Panc1 (cell line): ENCODE measurements around the gene CCR1.

ENCODE experiments used
- POLR2AphosphoS5 ChIP-seq: IDR thresholded peaks from 2 replicates; pipeline ENCODE4 v1.6.1; 2012; ENCODE audit warnings: mild to moderate bottlenecking, low read depth, low read length, moderate library complexity
- TCF7L2 ChIP-seq: IDR thresholded peaks from 2 replicates; pipeline ENCODE4 v1.6.1; 2011; ENCODE audit warnings: mild to moderate bottlenecking, low read depth, low read length, inconsistent platforms
- TF ChIP-seq, protein P1 (sequence below): fragments of 450-650 bp; IDR thresholded peaks from 2 replicates; pipeline ENCODE4 v1.5.1; 2017; ENCODE audit warnings: mild to moderate bottlenecking

DNA sequence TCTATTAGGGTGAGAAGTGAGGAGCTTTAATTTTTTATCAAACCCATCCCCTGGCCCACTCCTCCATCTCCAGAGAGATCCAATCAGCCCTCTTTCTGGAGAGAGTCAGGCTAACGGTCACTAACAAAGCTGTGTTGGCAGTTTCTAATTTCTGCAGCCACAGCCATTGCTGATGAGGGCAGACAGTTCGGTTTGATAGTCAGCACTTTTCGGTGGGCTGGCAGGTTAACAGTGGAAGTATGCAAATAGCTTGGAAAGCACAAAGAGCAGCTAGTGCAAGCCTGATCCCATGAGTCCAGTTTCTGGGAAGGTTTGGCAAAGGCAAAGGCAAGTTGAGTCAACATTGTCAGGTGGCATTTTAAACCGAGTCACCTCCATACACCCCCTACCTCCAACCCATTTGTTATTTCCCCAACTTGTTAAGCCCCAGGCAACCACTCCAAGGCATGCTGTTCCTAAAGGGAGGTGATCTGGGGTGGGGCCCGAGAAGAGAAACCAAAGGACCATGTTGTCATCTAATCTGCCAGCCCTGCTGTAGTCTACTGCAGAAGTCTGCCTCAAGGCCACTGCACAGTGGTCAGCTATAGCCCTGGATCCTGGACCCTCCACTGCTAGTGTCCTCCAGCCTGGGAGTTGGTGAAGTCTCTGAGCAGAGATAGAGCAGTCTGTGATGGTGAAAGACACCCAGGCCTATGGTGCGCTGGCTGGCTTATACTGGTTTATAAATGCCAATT, 1.7 kb downstream of the CCR1 start:
- TF ChIP-seq POLR2AphosphoS5 (no peak), TCF7L2 (no peak)
- TF ChIP-seq, protein P1, sequence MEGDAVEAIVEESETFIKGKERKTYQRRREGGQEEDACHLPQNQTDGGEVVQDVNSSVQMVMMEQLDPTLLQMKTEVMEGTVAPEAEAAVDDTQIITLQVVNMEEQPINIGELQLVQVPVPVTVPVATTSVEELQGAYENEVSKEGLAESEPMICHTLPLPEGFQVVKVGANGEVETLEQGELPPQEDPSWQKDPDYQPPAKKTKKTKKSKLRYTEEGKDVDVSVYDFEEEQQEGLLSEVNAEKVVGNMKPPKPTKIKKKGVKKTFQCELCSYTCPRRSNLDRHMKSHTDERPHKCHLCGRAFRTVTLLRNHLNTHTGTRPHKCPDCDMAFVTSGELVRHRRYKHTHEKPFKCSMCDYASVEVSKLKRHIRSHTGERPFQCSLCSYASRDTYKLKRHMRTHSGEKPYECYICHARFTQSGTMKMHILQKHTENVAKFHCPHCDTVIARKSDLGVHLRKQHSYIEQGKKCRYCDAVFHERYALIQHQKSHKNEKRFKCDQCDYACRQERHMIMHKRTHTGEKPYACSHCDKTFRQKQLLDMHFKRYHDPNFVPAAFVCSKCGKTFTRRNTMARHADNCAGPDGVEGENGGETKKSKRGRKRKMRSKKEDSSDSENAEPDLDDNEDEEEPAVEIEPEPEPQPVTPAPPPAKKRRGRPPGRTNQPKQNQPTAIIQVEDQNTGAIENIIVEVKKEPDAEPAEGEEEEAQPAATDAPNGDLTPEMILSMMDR, result no peak
